B cell (primary cell): Measurements from ENCODE around the gene ADSS1.

ENCODE experiments used
- CTCF ChIP-seq: fragments of 200-600 bp; IDR thresholded peaks from one replicate; pipeline ENCODE4 v1.8.0; 2022; ENCODE audit warnings: antibody characterized with exemption, mild to moderate bottlenecking
- EZH2 ChIP-seq: IDR thresholded peaks from 2 replicates; pipeline ENCODE4 v1.6.1; 2012; ENCODE audit warnings: borderline replicate concordance, low read depth, mild to moderate bottlenecking, moderate library complexity, low read length; ENCODE audit not compliant: insufficient read depth, poor library complexity, severe bottlenecking

GRCh38 chr14:104718871-104719270 is 5.2 kb upstream of the ADSS1 start:
- no peak for TF ChIP-seq CTCF
- TF ChIP-seq EZH2: no peak
